Osteocyte (in vitro differentiated cells): Measurements from ENCODE around the gene NRIP2. TPM values are rescaled to one million over a fixed set of nuclear protein-coding genes. Genes with fewer than 3 reads are reported as not detected.

Experiments
- DNase-seq: peaks from one replicate; pipeline ENCODE4 v3.0.0; 2021; ENCODE audit warnings: mixed read lengths; ENCODE audit not compliant: unreplicated experiment; ENCODE audit errors: extremely low spot score
- H3K27ac Mint-ChIP-seq: one replicate; pipeline ENCODE4 v1.8.0; 2021; ENCODE audit warnings: mild to moderate bottlenecking, mixed read lengths; ENCODE audit not compliant: unreplicated experiment
- H3K27me3 Mint-ChIP-seq: one replicate; pipeline ENCODE4 v1.8.0; 2021; ENCODE audit warnings: mixed read lengths; ENCODE audit not compliant: unreplicated experiment
- H3K36me3 Mint-ChIP-seq: one replicate; pipeline ENCODE4 v1.8.0; 2021; ENCODE audit warnings: mixed read lengths; ENCODE audit not compliant: unreplicated experiment
- H3K4me1 Mint-ChIP-seq: one replicate; pipeline ENCODE4 v1.8.0; 2021; ENCODE audit warnings: mixed read lengths; ENCODE audit not compliant: unreplicated experiment
- H3K4me3 Mint-ChIP-seq: one replicate; pipeline ENCODE4 v1.8.0; 2021; ENCODE audit warnings: mild to moderate bottlenecking, moderate library complexity, mixed read lengths; ENCODE audit not compliant: unreplicated experiment
- H3K9me3 Mint-ChIP-seq: one replicate; pipeline ENCODE4 v1.8.0; 2021; ENCODE audit warnings: mixed read lengths; ENCODE audit not compliant: unreplicated experiment
- CTCF ChIP-seq: fragments of 200-600 bp; sonication (generic); IDR thresholded peaks from 2 replicates; pipeline ENCODE4 v1.5.0; 2021; ENCODE audit warnings: antibody characterized with exemption, mild to moderate bottlenecking, moderate library complexity
- total RNA-seq: library from RNA; stranded (reverse); gene quantifications from 2 replicates; pipeline ENCODE4 v1.2.1, GENCODE V29; 2021

The NRIP2 gene
- total RNA-seq, 1 donor from 2014 or later = not detected

GRCh38 chr12:2858944-2859421 is 24.1 kb upstream of the NRIP2 start:
- no peak for TF ChIP-seq CTCF
- Mint-ChIP-seq H3K4me3 (no peak overlapping the region), H3K36me3 (peaks cover 2% of the 10 kb centered on the region), H3K4me1 (peaks cover 2% of the 10 kb centered on the region), H3K27ac (no peak overlapping the region), H3K27me3 (no peaks in the 10 kb centered on the region), H3K9me3 (no peaks in the 10 kb centered on the region)
- no peak for DNase-seq

- Mint-ChIP-seq H3K4me1 (peaks cover 6% of the 10 kb centered on the region), H3K36me3 (peaks cover 2% of the 10 kb centered on the region), H3K27ac (no peak overlapping the region), H3K27me3 (no peaks in the 10 kb centered on the region), H3K4me3 (no peak overlapping the region), H3K9me3 (no peaks in the 10 kb centered on the region)
- no peak for TF ChIP-seq CTCF
- no peak for DNase-seq
Measured at GRCh38 chr12:2858334-2858733, 23.5 kb upstream of the NRIP2 start.

- no peak for TF ChIP-seq CTCF
- Mint-ChIP-seq H3K36me3 (peaks cover 2% of the 10 kb centered on the region), H3K9me3 (no peaks in the 10 kb centered on the region), H3K4me3 (no peak overlapping the region), H3K27ac (no peak overlapping the region), H3K27me3 (no peaks in the 10 kb centered on the region), H3K4me1 (peaks cover 6% of the 10 kb centered on the region)
- DNase-seq = no peak
Measured at GRCh38 chr12:2857576-2857975, 22.7 kb upstream of the NRIP2 start.

- no peak for DNase-seq
- H3K4me3 Mint-ChIP-seq = no peak within 1 kb of the TSS
- no peaks in the 10 kb centered on the region for H3K27me3 Mint-ChIP-seq
- H3K4me1 Mint-ChIP-seq = peaks cover 6% of the 10 kb centered on the region
- no peak for TF ChIP-seq CTCF
- peaks cover 2% of the 10 kb centered on the region for H3K36me3 Mint-ChIP-seq
- no peak within 1 kb of the TSS for H3K27ac Mint-ChIP-seq
- no peaks in the 10 kb centered on the region for H3K9me3 Mint-ChIP-seq
Measured at GRCh38 chr12:2857021-2857431, 22.2 kb upstream of the NRIP2 start, which contains the start of gene TEX52. Gene TEX52, minus strand, starts transcription at chr12:2857039. Its CDS starts 13 bp downstream, at chr12:2857026.

GRCh38 chr12:2856051-2856450 is 21.2 kb upstream of the NRIP2 start:
- Mint-ChIP-seq H3K4me1 (peaks cover 6% of the 10 kb centered on the region), H3K27me3 (no peaks in the 10 kb centered on the region), H3K9me3 (no peaks in the 10 kb centered on the region), H3K27ac (no peak overlapping the region), H3K4me3 (no peak overlapping the region), H3K36me3 (peaks cover 2% of the 10 kb centered on the region)
- no peak for TF ChIP-seq CTCF
- DNase-seq = no peak
